Dermis blood vessel endothelial cell (primary cell): ENCODE measurements around the gene NRP2. TPM values are rescaled to one million over a fixed set of nuclear protein-coding genes. Genes with fewer than 3 reads are reported as not detected.

Experiments used
- DNase-seq: peaks from one replicate; pipeline ENCODE4 v3.0.0; 2010
- total RNA-seq: library from RNA; depleted of rRNA; stranded (reverse); fragments of >200 nt; gene quantifications from 2 replicates; pipeline ENCODE4 v1.2.3, GENCODE V29; 2014

The NRP2 gene
- total RNA-seq, 1 donor from 2014 or later, result 165 TPM

DNA sequence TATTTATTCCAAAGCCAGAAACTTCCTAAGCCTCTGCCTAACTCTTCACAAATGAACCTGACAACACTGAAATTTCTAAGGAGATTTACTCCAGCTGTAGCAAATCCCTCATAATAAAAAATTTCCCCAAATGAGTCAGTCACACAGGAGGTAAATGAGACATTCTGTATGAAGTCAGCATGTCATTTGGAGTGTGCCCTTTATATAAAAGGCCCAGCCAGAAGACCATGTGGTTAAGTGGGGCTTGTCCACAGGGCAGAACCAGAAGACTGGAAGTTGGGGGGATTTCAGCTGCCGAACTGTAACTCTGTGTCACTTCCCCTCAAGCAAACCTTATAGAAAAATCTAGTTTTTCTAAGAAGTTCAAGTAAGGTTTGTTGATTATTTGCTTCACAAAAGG lies 30.2 kb downstream of the NRP2 start:
- peak; percentile 61 for DNase-seq

DNA sequence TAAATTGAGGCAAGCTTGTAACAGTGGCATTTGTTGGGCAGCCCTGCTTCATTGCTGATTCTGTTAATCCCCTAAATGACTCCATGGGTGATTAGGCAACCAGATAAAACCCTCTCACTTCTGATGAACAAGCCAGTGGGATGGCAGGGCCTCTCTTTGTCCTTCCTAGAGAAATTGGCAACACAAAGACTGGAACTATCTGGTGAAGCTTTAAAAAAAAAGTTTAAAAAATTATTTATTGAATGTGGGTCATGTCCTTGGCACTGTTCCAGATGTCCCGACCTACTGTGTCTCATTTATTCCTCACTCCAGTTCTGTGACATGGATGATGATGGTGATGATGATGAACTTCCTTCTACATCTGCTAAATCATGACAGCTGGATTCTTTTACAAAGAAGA lies 30.8 kb downstream of the NRP2 start:
- peak; percentile 64 for DNase-seq

DNA sequence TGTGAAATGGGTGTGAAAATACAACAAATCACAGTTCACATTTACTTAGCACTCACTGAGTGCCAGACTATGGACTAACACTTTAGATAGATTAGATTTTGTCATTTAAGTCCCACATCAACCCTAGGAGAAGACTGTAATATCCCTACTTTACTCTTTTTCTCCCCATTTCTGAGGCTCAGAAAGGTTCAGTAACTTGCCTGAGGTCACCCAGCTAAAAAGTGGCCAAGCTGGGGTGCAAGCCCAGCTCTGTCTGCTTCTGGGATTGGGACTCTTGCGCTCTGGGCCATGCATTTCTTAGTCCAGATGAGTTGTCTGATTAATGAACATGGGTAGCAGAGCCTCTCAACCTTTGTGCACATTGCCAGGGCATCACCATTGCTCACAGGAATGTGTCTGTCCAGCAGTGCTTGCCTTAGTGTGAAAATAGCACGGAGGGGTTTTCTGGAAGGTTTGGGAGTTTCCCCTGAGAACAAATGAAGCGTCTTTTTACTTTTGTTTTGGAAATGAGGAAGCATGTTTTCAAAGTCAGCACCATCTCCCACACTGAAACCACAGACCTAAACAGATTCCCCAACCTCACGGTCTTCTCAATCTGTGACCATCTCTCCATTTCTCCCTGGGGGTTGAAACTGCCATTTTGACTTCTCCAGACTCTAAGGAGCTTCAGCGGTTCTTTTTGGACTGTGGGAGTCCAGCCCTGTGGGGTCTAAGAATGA lies 31.9 kb downstream of the NRP2 start:
- no peak for DNase-seq

DNA sequence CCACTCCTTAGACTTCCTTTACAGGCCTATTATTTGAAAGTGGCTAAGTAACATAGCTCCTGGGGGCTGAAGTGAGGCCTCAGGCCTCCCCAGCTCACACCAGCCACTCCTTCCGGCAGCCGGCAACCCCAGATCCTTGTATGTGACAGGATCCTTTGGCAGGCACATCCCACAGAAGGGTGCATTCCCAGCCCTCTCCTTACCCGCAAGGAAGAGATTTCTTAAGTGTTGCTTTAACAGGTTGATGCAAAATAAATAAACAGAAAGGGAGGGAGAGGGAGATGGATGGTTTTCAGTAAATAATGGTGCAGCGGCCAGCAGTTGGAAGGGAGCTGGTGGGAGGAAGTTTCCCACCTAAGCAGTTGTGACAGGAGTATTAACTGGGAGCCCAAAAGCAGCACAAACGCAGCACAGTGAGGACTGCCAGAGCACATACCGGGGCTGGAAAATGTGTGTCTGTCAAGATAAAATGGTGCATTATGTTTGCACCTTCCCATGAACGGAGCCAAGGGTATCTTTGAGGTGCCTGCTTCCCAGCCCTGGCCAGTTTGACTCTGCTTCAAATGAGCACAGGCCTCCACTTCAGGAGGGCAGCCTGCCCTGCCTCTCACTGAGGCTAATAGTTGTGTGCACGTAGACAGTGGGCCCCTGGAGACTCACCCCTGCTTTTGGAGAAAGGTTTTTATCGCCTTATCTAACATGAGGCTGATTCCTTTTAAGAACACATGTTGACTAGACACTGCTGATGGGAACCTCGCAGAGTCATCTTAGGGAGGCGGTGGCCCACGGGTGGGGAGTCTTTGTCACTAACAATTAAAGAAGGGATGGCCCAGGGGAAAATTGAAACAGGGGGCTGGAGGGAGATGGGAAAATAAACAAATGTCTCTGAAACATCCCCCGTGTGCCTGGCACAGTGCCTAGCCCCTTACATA lies 32.8 kb downstream of the NRP2 start:
- DNase-seq, result no peak

DNA sequence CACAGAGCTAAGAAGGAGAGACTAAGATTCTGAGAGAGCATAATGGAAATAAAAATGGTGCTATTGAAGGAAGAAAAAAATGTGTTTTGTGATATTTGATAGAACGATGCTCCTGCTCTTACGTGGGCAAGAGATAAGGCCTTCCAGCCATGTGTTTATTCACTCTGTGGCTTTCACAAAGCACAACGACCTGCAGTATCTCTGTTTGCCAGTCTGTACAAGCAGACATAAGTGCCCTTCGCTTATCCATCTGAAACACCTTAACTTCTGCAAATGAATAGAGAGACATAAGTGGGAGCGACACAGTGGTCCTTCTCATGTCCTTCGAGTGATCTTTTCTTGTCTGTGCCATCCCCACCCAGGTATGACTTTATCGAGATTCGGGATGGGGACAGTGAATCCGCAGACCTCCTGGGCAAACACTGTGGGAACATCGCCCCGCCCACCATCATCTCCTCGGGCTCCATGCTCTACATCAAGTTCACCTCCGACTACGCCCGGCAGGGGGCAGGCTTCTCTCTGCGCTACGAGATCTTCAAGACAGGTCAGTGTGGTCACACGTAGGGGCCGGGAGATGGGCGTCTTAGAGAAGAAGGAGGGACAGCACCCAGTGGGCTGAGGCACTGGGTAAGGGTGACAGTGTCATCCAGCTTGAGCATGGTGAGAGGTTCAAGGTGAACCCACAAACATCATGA lies 33.7 kb downstream of the NRP2 start:
- DNase-seq, result peak; percentile 58

DNA sequence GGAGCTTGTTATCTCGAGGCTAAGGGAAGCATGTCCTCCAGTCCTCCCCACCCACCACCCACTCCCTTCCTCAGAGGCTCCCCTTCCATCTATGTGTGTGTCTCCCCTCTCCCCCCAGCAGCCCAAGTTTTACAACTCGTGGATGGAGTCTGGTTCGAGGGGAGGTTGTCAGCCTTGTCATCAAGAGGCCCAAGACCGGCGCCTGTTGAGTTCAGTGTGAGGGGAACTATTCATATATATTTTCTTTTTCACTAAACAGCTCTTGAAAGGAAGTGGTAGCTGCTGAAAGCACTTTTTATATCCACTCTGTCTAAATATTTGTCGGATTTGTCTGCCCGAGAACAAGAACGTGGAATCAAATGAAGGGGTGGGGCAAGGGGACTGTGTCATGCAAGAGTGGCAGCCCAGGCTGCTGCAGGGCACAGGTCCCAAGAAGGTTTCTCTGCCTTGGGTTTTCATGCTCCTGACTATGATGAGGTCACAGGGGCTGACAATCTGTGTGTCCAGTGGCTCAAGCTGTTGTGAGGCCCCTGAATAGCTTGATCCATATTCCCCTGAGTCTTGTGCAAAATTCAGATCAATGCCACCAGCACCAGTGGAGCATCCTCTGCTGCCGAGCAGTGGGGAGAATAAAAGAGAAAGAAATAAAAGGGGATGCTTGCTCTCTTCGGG lies 35.0 kb downstream of the NRP2 start:
- no peak for DNase-seq

DNA sequence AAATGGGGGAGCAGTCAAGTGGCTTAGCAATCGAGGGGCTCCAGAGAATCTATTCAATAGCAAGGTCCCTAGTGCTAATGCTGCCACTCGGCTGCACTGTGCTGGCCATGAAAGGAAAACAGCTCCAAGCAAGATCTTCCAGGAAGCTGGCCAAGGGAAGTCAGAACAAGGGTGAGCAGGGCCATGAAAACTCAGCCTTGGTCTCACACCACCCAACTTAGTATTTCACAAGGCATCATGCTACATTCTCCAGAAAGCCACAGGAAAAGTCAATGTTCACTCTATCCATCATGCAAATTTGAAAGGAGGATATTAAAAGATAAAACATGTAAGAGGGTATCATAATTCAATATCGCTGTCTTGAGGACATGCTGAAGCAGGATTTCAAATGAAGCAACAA lies 35.7 kb downstream of the NRP2 start:
- no peak for DNase-seq

DNA sequence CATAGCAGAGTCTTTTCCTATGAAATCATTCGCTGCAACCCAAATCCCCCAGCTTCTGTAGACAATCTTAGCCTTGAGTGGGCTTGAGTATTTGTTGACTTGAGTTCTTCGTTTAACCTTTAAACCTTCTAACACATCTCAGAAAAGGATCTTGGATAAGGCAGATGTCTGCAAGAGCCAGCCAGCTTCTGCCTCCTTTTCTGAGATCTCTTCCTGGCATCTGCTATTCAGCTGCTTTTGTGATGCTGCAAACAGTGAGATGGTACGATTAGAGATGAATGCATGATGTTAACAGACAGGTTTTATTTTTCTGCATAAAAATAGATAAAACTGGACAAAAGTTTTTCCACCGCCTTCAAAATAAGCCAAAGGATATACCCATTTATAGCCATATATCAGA lies 37.5 kb downstream of the NRP2 start:
- DNase-seq, result no peak

DNA sequence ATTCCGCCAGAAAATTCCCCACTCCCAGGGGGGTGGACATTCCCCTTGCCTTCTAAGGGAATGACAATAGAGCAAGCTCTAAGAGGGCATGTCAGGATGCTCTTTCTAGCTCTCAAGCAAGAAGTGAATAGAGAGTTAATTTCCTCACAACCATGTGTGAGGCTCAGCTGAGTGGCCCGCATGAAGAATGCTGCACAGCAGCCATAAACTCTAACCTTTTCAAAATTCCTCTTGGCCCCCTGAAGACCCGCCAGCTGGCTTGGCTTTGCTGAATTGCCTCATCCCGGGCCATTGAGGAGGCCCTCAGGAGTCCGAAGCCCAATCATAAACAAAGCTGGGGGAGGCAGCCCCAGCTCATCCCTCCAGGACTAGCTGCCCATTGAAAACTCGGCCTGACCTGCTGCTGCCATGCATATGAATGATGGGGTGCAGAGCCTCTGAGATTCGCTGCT lies 38.2 kb downstream of the NRP2 start:
- DNase-seq, result no peak

DNA sequence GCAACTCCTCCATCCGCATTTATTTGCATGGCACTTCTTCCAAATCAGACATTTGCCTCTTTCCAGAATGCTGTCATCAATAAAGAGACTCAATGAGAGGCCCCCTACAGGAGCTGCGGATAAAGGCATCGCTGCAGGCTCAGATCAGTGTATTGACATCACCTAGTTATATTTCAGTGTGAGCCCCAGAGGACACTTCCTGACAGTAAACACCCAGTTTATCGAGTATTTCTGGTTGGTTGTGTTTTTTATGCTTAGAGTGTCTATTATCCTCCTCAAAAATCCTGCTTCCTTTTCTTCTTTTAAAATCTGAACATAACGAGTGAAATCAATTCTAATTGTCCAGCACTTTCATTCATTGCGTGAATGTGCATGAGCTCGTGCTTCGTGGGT lies 38.8 kb downstream of the NRP2 start:
- DNase-seq, result peak; percentile 59

DNA sequence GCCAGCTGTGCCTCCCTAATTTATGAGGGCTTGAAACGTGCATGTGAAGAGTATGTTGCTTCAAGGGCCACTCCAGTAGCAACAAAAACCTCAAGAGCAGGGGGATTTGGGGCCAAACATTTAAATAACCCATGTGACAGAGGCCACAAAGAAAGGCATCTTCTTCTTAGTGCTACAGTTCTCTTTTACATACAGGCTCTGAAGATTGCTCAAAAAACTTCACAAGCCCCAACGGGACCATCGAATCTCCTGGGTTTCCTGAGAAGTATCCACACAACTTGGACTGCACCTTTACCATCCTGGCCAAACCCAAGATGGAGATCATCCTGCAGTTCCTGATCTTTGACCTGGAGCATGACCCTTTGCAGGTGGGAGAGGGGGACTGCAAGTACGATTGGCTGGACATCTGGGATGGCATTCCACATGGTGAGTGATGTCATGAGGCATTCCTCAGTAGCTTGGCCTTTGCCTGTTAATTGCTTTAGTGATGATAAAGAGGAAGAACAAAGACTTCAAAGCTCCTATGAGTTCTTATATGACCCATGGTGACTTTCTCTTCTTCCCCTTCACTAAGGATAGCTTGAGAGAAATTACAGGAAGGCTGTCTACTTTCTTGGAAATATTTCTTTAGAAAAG lies 40.1 kb downstream of the NRP2 start:
- DNase-seq, result no peak

DNA sequence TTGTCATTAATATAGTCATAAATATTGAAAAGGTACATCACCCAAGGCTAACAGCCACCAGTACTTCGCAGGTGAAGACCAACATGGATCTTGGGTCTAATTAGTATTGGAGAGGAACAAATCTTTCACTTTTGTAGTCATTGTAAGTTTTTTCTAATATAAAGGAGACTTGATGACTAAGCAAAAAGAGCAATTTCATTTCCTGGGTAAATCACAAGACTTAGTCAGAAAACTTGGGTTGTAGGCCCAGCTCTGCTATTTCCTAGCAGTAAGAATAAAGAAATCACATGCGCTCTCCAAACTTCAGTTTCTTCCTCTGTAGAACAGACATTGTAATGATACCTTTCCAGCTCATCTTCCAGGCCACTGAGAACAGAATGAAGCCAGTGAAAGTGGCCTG lies 40.9 kb downstream of the NRP2 start:
- DNase-seq, result no peak

DNA sequence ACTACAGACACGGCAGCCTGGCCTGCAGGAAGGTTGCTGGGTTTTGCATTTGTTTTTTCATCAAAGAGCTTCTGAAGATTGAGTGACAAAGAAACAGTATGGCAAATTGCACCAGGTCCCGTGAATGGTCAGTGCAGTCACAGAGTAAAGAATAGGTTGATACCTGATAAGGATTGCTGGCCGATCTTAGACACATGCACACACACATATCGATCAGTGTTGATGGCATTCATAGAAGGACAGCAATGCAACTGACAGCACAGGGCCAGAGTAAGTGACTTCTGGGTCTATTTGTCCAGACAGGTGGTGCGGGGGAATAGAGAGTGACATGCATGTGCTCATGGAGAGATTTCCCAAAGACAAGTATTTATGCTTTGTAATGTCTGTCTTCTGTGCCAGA lies 42.8 kb downstream of the NRP2 start:
- no peak for DNase-seq

DNA sequence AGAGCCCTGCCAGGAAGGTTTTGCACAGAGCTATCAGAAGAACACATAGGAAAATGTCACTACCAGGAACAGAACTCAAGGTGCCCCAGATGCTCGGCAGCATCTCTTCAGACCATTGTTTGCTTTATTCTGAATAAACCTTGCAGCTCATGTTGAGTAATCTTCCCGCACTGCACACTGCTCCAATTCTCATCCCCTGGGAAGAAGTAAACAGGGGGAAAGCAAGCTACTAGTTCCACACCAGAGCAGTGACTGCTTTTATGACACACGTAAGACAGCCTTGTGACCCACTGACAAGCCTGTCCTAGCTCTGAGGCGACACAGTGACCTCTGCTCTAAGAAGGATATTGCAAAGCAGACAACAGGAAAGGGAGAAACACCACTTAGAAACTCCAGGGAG lies 44.2 kb downstream of the NRP2 start:
- no peak for DNase-seq

DNA sequence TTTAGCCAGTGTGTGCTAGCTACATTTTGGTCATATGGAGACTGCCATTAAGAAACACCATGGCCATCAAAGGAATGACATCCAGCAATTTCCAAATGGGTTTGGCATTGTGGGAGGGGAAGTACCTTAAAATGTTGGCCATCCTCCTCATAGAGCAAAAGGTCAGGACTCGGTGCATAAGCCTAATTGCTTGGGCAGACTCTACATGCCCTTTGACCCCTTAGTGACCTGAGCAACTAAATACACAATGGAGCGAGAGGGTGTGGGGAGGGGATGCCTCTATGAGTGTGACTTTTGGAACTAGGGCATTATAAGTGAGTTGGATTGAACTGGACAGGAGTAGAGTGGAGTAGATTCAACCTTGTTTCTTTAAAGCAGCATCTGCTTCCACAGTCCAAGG lies 44.9 kb downstream of the NRP2 start:
- no peak for DNase-seq

DNA sequence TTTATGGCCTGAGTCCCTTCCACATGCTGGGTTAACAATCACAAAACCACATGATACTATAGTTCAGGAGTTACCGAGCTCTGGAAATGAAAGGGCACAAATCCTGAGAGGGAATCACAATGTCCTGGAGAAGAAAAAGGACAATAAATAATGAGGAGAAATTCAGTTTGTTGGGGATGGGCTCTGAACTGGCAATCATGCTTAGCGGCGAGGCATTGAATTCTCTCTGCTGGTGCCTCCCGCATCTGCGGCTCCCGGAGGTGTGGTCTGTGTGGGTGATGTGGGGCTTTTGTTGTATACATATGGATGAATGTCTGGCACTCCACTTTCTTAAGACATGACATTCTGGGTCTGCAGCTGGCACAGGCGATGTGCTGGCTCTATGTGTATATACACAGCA lies 46.1 kb downstream of the NRP2 start:
- DNase-seq, result no peak

DNA sequence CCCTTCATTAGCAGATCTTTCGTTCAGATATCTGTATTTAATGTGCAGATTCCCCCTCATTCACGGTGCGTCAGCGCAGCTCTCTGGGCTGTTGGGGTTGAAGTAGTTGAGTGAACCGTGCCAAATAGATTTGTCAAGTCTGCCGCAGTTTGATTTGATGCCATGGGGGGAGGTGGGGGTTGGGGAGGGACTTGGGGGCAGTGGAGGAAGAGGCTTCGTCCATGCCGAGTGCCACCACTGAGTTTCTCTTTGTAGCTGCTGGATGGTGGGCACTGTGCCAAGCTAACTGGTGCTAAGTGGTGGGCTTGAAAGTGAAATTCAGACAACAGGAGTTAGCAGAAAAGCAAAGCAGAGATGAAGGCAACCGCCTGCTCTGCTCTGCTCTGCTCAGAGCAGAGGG lies 47.9 kb downstream of the NRP2 start:
- DNase-seq, result no peak

DNA sequence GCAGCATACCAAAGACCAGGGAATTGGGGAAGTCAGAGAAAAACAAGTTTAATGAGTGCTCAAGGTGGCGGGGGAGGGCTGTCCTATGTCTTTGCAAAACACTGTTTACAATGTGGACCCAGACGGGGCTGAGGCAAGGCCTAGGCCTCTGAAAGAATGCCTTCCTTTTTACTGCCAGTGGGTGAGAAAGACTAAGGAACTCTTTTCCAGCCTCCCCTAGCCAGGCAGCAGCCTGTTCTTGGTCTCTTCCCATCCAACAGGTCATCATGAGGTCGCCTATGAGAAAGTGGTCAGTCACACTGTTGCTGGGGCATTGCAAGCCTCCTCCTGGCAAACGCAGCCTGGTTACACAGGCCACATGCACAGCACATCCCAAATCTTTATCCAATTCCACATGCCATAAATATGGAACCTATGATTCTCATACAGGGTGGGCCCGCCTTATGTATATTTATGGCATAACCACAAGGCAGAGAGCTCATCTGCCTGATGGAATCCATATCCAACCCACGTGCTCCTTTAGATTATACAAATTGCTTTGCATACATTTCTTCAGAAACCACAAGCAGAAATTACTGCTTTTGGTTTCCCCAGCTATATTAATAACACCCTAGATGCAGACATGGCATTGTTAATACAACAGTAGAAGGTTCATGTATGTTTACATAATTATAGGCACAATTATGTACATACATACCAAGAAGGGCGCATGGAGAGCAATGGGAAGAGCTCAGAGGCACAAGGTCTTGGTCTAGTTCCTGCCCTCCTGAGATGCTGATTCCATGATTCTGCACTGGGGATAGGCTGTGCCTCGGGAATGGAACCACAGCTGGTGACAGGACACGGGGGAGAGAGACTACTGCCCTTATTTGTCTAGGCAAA lies 48.6 kb downstream of the NRP2 start:
- DNase-seq, result no peak

DNA sequence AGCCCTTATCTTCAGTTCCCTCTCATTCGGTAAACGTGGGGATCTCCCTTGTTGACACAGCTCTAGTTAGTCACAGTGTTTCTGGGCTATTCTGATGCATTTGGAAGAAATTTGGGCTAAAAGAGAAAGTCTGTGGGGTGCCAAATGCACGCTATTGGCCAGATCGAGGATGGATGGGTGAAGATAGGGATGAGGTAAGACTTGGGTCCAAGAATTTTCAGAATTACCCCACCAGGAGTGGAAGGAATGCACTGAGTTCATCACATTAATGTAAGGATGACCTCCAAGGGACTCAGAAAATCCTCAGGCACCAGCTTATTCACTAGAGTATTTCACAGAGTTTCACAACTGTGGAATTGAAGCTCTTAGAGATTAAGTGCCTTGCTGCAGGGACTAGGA lies 49.3 kb downstream of the NRP2 start:
- DNase-seq, result no peak

DNA sequence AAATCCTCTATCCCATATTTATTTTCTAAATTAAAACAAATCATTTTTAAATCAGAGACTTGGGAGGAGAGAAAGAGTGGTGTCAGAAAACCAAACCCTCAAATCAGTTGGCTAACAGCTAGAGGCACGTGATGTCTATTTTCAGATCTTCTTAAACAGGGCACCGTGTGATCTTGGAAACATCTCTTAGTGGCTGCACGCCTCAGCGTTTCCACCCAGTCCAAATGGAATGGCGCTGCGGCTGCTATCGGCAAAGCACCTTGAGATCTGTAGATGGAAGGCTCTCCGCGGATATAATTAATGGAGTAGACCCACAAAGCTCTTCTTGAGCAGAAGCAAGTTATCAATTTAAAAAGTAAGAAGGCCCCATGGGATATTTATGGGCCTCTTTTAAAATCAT lies 50.0 kb downstream of the NRP2 start:
- DNase-seq, result no peak

DNA sequence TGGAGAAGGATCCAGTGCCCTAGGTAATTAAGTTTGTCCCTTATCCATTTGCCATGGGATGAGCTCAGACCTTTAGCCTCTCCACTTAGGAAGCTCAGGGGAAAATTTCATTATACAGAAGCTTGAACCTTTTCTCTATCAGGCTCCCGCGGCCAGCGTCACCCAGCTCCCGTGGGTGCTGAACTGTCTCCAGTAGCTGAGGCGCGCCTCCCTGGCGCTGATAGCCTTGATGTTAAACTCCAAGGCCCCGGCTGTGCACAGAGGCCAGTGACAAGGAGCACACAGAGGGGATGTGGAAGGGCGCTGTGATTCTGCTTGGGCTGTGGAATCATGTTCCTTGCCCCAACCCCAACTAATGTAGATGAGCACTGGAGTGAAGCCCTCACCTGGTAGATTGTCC lies 50.8 kb downstream of the NRP2 start:
- DNase-seq, result no peak
